GM21390 (cell line): ENCODE results near the gene TNFAIP6.
"Not testable (repeated sequence)": the region's sequence is repeated elsewhere in the genome, so short reads cannot be mapped to it uniquely, and the experiment has no call there.

Experiments
- ATAC-seq: cut with Tn5 transposase; IDR thresholded peaks from one replicate; pipeline ENCODE4 v1.9.1; 2021; ENCODE audit not compliant: unreplicated experiment

Gene TNFAIP6

GRCh38 chr2:151417650-151418049 is 60.3 kb downstream of the TNFAIP6 start:
- ATAC-seq, result no peak

- ATAC-seq, result not testable (repeated sequence)
These were observed 64.3 kb downstream of the TNFAIP6 start for GRCh38 chr2:151421681-151422080.

GRCh38 chr2:151422917-151423439 is 65.6 kb downstream of the TNFAIP6 start:
- peak; percentile 81 for ATAC-seq

GRCh38 chr2:151423760-151424159 is 66.4 kb downstream of the TNFAIP6 start:
- no peak for ATAC-seq
